Transverse colon (tissue), 4 donors: ENCODE measurements around the gene SCIN.

ENCODE experiments used
- CTCF ChIP-seq, 5 experiments: fragments of 200-600 bp in 3 of 5; fragments of 450-650 bp in 2 of 5; sonication (generic) in 3 of 5; IDR thresholded peaks; 1 replicate in 2 of 5; 2 replicates in 3 of 5; pipeline ENCODE4 v1.5.1; 2016 to 2017; ENCODE audit warnings: antibody characterized with exemption in 5 of 5, inconsistent platforms in 3 of 5, mild to moderate bottlenecking in 2 of 5, moderate library complexity in 1 of 5
- POLR2A ChIP-seq: fragments of 450-650 bp; IDR thresholded peaks from one replicate; pipeline ENCODE4 v1.6.1; 2016; ENCODE audit warnings: antibody characterized with exemption, mild to moderate bottlenecking, moderate library complexity
- POLR2AphosphoS5 ChIP-seq, 3 donors: sonication (generic); formaldehyde crosslinking; IDR thresholded peaks; one replicate each; pipeline ENCODE4 v1.6.1; 2016; ENCODE audit warnings: antibody characterized with exemption in 3 of 3

DNA sequence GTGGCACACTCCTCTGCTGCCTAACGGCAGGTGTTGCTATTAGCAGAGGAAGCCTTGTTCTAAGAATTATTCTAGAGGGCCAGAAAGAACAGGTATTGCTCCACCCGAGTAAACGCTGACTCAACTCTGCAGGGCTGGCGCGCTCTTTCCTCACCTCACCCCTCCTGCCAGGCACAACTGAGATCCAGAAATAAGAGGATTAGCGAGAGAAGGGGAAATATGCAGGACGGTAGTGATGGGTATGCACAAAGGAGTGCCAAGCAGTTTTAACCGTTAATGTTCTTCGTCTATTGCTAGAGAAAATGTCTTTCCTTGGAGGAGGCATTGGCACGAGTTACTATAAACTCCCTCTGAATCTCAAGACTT, 369 bp upstream of the SCIN start:
- no peak for TF ChIP-seq POLR2A
- no peak for TF ChIP-seq CTCF (IDR thresholded peaks at IDR 0.05)
- no peak for TF ChIP-seq POLR2AphosphoS5 (IDR thresholded peaks at IDR 0.05)
